GM12891 (cell line): ENCODE data around the gene KCTD16.

ENCODE experiments used
- PAX5 ChIP-seq: IDR thresholded peaks from 2 replicates; pipeline ENCODE4 v1.6.1; 2011; ENCODE audit warnings: low read length, moderate library complexity, mild to moderate bottlenecking; ENCODE audit not compliant: insufficient read depth, severe bottlenecking
- POLR2A ChIP-seq: IDR thresholded peaks from 2 replicates; pipeline ENCODE4 v1.6.1; 2011; ENCODE audit warnings: low read depth, low read length, control low read depth
- POLR2AphosphoS5 ChIP-seq: IDR thresholded peaks from 2 replicates; pipeline ENCODE4 v1.6.1; 2011; ENCODE audit warnings: low read depth, low read length, control low read depth
- POU2F2 ChIP-seq: IDR thresholded peaks from 2 replicates; pipeline ENCODE4 v1.6.1; 2011; ENCODE audit warnings: low read depth, mild to moderate bottlenecking, control low read depth, low read length, moderate library complexity
- SPI1 ChIP-seq: IDR thresholded peaks from 2 replicates; pipeline ENCODE4 v1.6.1; 2011; ENCODE audit warnings: low read depth, low read length, control low read depth
- TAF1 ChIP-seq: IDR thresholded peaks from 2 replicates; pipeline ENCODE4 v1.6.1; 2011; ENCODE audit warnings: low read depth, low read length, control low read depth

DNA sequence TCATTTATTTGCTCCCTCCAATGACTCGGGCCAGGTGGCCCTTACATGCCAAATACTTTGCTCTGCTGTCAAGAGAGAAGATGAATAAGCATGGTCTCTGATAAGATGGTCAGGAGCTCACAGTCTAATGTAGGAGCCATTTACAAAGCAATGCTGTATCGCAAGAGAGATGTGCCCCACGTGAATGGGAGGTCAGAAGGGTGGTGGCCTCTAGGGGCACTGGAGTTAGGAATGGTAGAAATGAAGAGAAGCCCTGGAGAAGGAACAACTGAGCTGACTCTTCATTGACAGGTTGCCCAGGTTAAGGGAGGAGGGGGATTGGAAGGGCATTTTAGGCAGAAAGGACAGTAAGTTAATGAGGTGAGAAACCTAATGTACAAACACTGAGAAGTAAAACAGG lies 286.5 kb downstream of the KCTD16 start:
- TF ChIP-seq POLR2A = no peak
- TF ChIP-seq POLR2AphosphoS5 = no peak
- TF ChIP-seq TAF1 = no peak
- no peak for TF ChIP-seq PAX5
- TF ChIP-seq POU2F2 = no peak
- TF ChIP-seq SPI1 = no peak
